ENCODE results near the gene PALB2. TPM values are rescaled to one million over a fixed set of nuclear protein-coding genes. Genes with fewer than 3 reads are reported as not detected.
A peak's percentile ranks its signal among the peaks of the same experiment; 100 is the strongest.

The PALB2 gene
- total and polyA plus RNA-seq, 2 of the 13 experiments (the other 11 are each of a cell fraction or from before 2014, with no cell fraction given) = 12.1 to 40.9 TPM

- TF ChIP-seq POLR2G (IDR thresholded peaks at IDR 0.05; ENCODE audit: low read depth, low read length) = peak; percentile 2; the same call in 1 of the 2 replicates
- TF ChIP-seq, protein P1, sequence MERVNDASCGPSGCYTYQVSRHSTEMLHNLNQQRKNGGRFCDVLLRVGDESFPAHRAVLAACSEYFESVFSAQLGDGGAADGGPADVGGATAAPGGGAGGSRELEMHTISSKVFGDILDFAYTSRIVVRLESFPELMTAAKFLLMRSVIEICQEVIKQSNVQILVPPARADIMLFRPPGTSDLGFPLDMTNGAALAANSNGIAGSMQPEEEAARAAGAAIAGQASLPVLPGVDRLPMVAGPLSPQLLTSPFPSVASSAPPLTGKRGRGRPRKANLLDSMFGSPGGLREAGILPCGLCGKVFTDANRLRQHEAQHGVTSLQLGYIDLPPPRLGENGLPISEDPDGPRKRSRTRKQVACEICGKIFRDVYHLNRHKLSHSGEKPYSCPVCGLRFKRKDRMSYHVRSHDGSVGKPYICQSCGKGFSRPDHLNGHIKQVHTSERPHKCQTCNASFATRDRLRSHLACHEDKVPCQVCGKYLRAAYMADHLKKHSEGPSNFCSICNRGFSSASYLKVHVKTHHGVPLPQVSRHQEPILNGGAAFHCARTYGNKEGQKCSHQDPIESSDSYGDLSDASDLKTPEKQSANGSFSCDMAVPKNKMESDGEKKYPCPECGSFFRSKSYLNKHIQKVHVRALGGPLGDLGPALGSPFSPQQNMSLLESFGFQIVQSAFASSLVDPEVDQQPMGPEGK (CRISPR knock-in tag; IDR thresholded peaks at IDR 0.05) = no peak
These were observed 60.7 kb downstream of the PALB2 start (continued) for GRCh38 chr16:23580391-23580790.

DNA sequence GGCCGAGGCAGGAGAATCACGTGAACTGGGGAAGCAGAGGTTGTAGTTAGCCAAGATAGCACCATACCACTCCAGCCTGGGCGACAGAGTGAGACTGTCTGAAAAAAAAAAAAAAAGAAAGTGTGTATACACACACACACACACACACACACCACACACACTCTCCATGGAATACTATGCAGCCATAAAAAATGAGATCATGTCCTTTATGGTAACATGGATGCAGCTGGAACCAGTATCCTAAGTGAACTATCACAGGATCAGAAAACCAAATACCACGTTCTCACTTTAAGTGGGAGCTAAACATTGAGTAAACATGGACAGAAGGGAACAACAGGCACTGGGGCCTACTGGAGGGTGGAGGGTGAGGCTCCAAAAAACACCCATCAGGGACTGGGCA, 61.7 kb downstream of the PALB2 start:
- in situ Hi-C loops (cut with HindIII; ENCODE audit: extremely low pct_ligation_motif_present, low pct_unique_long_range_greater_than_20kb) = no loop called here
- H3K9me3 ChIP-seq (ENCODE audit: low read length) = no peaks in the 10 kb centered on the region
- no peaks in the 10 kb centered on the region for H3K79me2 ChIP-seq (ENCODE audit: insufficient read depth, low read length)
- no peak overlapping the region for H3K27ac ChIP-seq (ENCODE audit: extremely low read length, insufficient read depth, low read length)
- CTCF ChIA-PET (ENCODE audit: low intra/inter-chr PET ratio, low total read pairs) = no interaction called here
- WGBS (ENCODE audit: low lambda C conversion rate) = 97% methylated on average over 4 of the region's 4 CpGs
- 0 out of 2 replicates have a peak, but pooled peaks cover 5% of the 10 kb centered on the region for H4K20me1 ChIP-seq (ENCODE audit: insufficient read depth, low read length)
- no TSS peak for BruUV-seq (replicated peaks)
- H3K4me2 ChIP-seq (ENCODE audit: low read depth, low read length) = no peak overlapping the region
- DNase-seq (ENCODE audit: low spot score) (no peak), FAIRE-seq (no peak), ATAC-seq (no peak)
- H3K4me3 ChIP-seq (replicated peaks in 1 of 3; ENCODE audit: insufficient read depth in 1 of 3, low read depth in 2 of 3, low read length in 3 of 3) = no peak overlapping the region
- no peak overlapping the region for H3K9ac ChIP-seq (ENCODE audit: insufficient read depth, low read depth, low read length)
- peaks cover 29 to 58% of the 10 kb centered on the region in 2 experiments for H3K36me3 ChIP-seq (replicated peaks in 1 of 2; ENCODE audit: control insufficient read depth in 1 of 2, insufficient read depth in 2 of 2, low read length in 2 of 2)
- H2AFZ ChIP-seq (ENCODE audit: low read length) = no peak overlapping the region
- no peaks in the 10 kb centered on the region for H3K4me1 ChIP-seq (ENCODE audit: insufficient read depth, low read length)
- intact Hi-C loops (cut with micrococcal nuclease; ENCODE audit: unreplicated experiment) = no loop called here
- no peaks in the 10 kb centered on the region for H3K27me3 ChIP-seq (ENCODE audit: control insufficient read depth in 1 of 2, insufficient read depth in 2 of 2, low read length in 2 of 2)
- POLR2A ChIA-PET = no interaction called here
- TF ChIP-seq ZNF446 (CRISPR knock-in tag; IDR thresholded peaks at IDR 0.05) (no peak), ZMYM3 (CRISPR knock-in tag; IDR thresholded peaks at IDR 0.05) (0 out of 2 replicates have a peak, but pooled peaks have one; percentile 36), KLF12 (CRISPR knock-in tag; IDR thresholded peaks at IDR 0.05; ENCODE audit: borderline replicate concordance) (no peak), MAF1 (CRISPR knock-in tag; IDR thresholded peaks at IDR 0.05; ENCODE audit: borderline replicate concordance) (no peak), ZNF496 (CRISPR knock-in tag; IDR thresholded peaks at IDR 0.05; ENCODE audit: insufficient replicate concordance) (no peak), ZNF563 (CRISPR knock-in tag; IDR thresholded peaks at IDR 0.05) (no peak), SSRP1 (CRISPR knock-in tag; IDR thresholded peaks at IDR 0.05) (0 out of 2 replicates have a peak, but pooled peaks have one; percentile 21), TFE3 (CRISPR knock-in tag; IDR thresholded peaks at IDR 0.05) (no peak), ZBTB3 (CRISPR knock-in tag; IDR thresholded peaks at IDR 0.05; ENCODE audit: borderline replicate concordance, low read depth) (no peak), ZNF558 (CRISPR knock-in tag; IDR thresholded peaks at IDR 0.05; ENCODE audit: borderline replicate concordance) (no peak), ZNF501 (CRISPR knock-in tag; IDR thresholded peaks at IDR 0.05) (no peak), IRF1 (CRISPR knock-in tag; IDR thresholded peaks at IDR 0.05; ENCODE audit: low read depth) (no peak), ZNF510 (CRISPR knock-in tag; IDR thresholded peaks at IDR 0.05; ENCODE audit: low read depth) (no peak), HMGA1 (CRISPR knock-in tag; conservative IDR thresholded peaks at IDR 0.05) (no peak), ZNF704 (CRISPR knock-in tag; IDR thresholded peaks at IDR 0.05; ENCODE audit: borderline replicate concordance) (no peak), TGIF2 (CRISPR knock-in tag; IDR thresholded peaks at IDR 0.05) (no peak), CAMTA2 (CRISPR knock-in tag; IDR thresholded peaks at IDR 0.05; ENCODE audit: borderline replicate concordance) (no peak)

Data from HepG2 (cell line).